ENCODE results near the gene CDC42SE2.
"Not testable (repeated sequence)": the region's sequence is repeated elsewhere in the genome, so short reads cannot be mapped to it uniquely, and the experiment has no call there.

CDC42SE2 gene

DNA sequence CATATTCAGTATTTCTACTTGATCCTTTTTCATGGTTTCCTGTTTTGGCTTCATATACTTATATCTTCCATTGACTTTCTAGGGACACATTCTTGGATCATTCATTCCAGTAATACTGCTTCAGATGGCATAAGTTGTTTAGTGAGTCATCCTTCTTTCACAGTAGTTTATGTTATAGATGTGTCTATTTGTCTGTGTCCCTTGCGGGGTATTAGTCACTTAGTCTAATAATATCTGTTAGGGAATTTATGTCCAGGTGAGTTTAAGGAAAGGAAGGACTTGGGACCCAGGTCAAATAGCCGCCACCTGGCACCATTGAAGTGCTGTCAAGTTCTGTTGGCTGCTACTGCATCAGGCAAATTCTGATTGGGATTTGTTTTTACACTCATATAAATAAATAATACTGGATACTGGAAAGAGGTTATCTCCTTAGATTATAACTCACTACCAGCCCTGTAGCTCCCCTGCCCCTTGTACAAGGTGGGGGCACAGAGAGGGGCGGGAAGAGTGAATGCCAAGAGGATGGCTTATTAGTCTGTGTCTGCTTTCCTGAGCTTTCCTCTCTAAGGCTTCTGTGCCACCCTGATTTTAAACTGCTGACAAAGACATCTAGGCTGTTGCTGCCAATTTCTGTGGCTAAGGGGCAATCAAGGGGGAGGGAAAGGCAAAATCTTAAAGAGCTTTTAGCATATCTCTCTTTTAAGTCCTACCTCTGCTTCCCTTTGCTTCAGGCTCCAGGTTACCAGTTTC lies 64.9 kb downstream of the CDC42SE2 start:
- no peak overlapping the region for H3K4me3 ChIP-seq (ENCODE audit: low read length, poor library complexity, severe bottlenecking)
- no peaks in the 10 kb centered on the region for H3F3A ChIP-seq (ENCODE audit: low read depth)
- H3K36me3 ChIP-seq (ENCODE audit: insufficient read depth, low read length), result no peaks in the 10 kb centered on the region; the same call in 1 of the 2 replicates
- H3K79me2 ChIP-seq (ENCODE audit: insufficient read depth, low read length), result peaks cover 74% of the 10 kb centered on the region
- no peak overlapping the region for H3K9ac ChIP-seq (ENCODE audit: low read depth, low read length, poor library complexity, severe bottlenecking)
- no peaks in the 10 kb centered on the region for H3K27me3 ChIP-seq (ENCODE audit: insufficient read depth, low read length, poor library complexity, severe bottlenecking)
- no peaks in the 10 kb centered on the region for H3K9me2 ChIP-seq (replicated peaks; ENCODE audit: low read depth, low read length)
- no peaks in the 10 kb centered on the region for H3K9me3 ChIP-seq (ENCODE audit: insufficient read depth, low read depth, low read length)
- H4K20me1 ChIP-seq (ENCODE audit: insufficient read depth, low read length, poor library complexity, severe bottlenecking), result peaks cover 34% of the 10 kb centered on the region
- TF ChIP-seq EZH2phosphoT487 (IDR thresholded peaks at IDR 0.05; ENCODE audit: borderline replicate concordance), result no peak
- TF ChIP-seq CTCF (conservative IDR thresholded peaks at IDR 0.05; ENCODE audit: low read length), result no peak
- no peak overlapping the region for H2AFZ ChIP-seq (ENCODE audit: low read length)
- no peaks in the 10 kb centered on the region for H3K4me1 ChIP-seq (ENCODE audit: insufficient read depth, low read length, poor library complexity, severe bottlenecking)
- no peak overlapping the region for H3K4me2 ChIP-seq (ENCODE audit: low read depth, low read length, poor library complexity, severe bottlenecking)

DNA sequence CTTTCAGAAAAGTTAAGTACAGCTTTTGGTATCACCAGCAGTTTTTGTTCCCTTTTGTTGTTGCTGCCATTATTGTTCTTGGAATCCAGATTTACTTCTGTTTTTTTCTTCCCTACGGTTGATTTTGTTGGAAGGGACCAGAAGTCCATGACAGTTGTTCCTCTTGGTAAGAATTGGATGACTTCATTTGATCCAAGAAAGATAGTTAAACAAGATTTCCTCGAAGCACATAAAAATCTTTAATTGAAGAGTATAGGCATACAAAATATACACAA lies 65.4 kb downstream of the CDC42SE2 start:
- no peak overlapping the region for H2AFZ ChIP-seq (ENCODE audit: low read length)
- H3K79me2 ChIP-seq (ENCODE audit: insufficient read depth, low read length), result peaks cover 69% of the 10 kb centered on the region
- H3K4me1 ChIP-seq (ENCODE audit: insufficient read depth, low read length, poor library complexity, severe bottlenecking), result no peaks in the 10 kb centered on the region
- no peak overlapping the region for H3K4me2 ChIP-seq (ENCODE audit: low read depth, low read length, poor library complexity, severe bottlenecking)
- H3K4me3 ChIP-seq (ENCODE audit: low read length, poor library complexity, severe bottlenecking), result no peak overlapping the region
- peaks cover 29% of the 10 kb centered on the region for H4K20me1 ChIP-seq (ENCODE audit: insufficient read depth, low read length, poor library complexity, severe bottlenecking)
- no peaks in the 10 kb centered on the region for H3K27me3 ChIP-seq (ENCODE audit: insufficient read depth, low read length, poor library complexity, severe bottlenecking)
- no peak overlapping the region for H3K9ac ChIP-seq (ENCODE audit: low read depth, low read length, poor library complexity, severe bottlenecking)
- H3K9me2 ChIP-seq (replicated peaks; ENCODE audit: low read depth, low read length), result no peaks in the 10 kb centered on the region
- H3K36me3 ChIP-seq (ENCODE audit: insufficient read depth, low read length), result no peaks in the 10 kb centered on the region; the same call in 1 of the 2 replicates
- no peaks in the 10 kb centered on the region for H3F3A ChIP-seq (ENCODE audit: low read depth)
- H3K9me3 ChIP-seq (ENCODE audit: insufficient read depth, low read depth, low read length), result no peaks in the 10 kb centered on the region
- no peak for TF ChIP-seq EZH2phosphoT487 (IDR thresholded peaks at IDR 0.05; ENCODE audit: borderline replicate concordance)
- TF ChIP-seq CTCF (conservative IDR thresholded peaks at IDR 0.05; ENCODE audit: low read length), result no peak

DNA sequence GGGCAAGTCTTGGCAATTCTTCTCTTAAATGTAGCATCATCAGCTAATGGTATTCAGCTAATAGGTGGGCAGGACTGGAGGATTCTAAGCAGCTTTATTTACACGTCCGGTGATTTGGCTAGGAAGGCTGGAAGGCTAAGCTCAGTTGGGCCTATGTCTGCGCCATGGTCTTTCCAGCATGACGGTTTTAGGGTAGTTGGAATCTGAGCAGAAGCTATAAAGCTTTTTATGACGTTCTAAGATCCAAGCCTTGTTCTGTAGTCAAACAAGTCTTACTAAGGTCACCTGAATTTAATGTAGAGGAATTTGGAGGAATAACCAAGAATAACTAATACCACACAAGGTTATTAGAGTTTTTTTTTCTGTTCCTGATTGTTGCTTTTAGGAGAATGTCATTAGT lies 66.2 kb downstream of the CDC42SE2 start:
- Histone ChIP-seq H3K79me2 (ENCODE audit: insufficient read depth, low read length) (peaks cover 61% of the 10 kb centered on the region), H3K36me3 (ENCODE audit: insufficient read depth, low read length) (no peaks in the 10 kb centered on the region; the same call in 1 of the 2 replicates), H3K4me3 (ENCODE audit: low read length, poor library complexity, severe bottlenecking) (no peak overlapping the region), H3K4me1 (ENCODE audit: insufficient read depth, low read length, poor library complexity, severe bottlenecking) (no peaks in the 10 kb centered on the region), H4K20me1 (ENCODE audit: insufficient read depth, low read length, poor library complexity, severe bottlenecking) (peaks cover 23% of the 10 kb centered on the region), H2AFZ (ENCODE audit: low read length) (no peak overlapping the region), H3K9me2 (replicated peaks; ENCODE audit: low read depth, low read length) (no peaks in the 10 kb centered on the region), H3F3A (ENCODE audit: low read depth) (no peaks in the 10 kb centered on the region), H3K4me2 (ENCODE audit: low read depth, low read length, poor library complexity, severe bottlenecking) (no peak overlapping the region), H3K27me3 (ENCODE audit: insufficient read depth, low read length, poor library complexity, severe bottlenecking) (no peaks in the 10 kb centered on the region), H3K9me3 (ENCODE audit: insufficient read depth, low read depth, low read length) (no peaks in the 10 kb centered on the region), H3K9ac (ENCODE audit: low read depth, low read length, poor library complexity, severe bottlenecking) (no peak overlapping the region)
- TF ChIP-seq CTCF (conservative IDR thresholded peaks at IDR 0.05; ENCODE audit: low read length), result no peak
- TF ChIP-seq EZH2phosphoT487 (IDR thresholded peaks at IDR 0.05; ENCODE audit: borderline replicate concordance), result no peak

DNA sequence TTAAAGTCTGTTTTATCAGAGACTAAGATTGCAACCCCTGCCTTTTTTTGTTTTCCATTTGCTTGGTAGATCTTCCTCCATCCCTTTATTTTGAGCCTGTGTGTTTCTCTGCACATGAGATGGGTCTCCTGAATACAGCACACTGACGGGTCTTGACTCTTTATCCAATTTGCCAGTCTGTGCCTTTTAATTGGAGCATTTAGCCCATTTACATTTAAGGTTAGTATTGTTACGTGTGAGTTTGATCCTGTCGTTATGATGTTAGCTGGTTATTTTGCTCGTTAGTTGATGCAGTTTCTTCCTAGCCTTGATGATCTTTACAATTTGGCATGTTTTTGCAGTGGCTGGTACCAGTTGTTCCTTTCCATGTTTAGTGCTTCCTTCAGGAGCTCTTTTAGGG lies 71.9 kb downstream of the CDC42SE2 start:
- not testable (repeated sequence) for H3K4me1 ChIP-seq (ENCODE audit: insufficient read depth, low read length, poor library complexity, severe bottlenecking); H3K4me3 ChIP-seq (ENCODE audit: low read length, poor library complexity, severe bottlenecking); H3K4me2 ChIP-seq (ENCODE audit: low read depth, low read length, poor library complexity, severe bottlenecking); H3K36me3 ChIP-seq (ENCODE audit: insufficient read depth, low read length); H3K27me3 ChIP-seq (ENCODE audit: insufficient read depth, low read length, poor library complexity, severe bottlenecking); H3F3A ChIP-seq (ENCODE audit: low read depth); H2AFZ ChIP-seq (ENCODE audit: low read length); H3K9me2 ChIP-seq (replicated peaks; ENCODE audit: low read depth, low read length); H3K9me3 ChIP-seq (ENCODE audit: insufficient read depth, low read depth, low read length); H4K20me1 ChIP-seq (ENCODE audit: insufficient read depth, low read length, poor library complexity, severe bottlenecking); H3K9ac ChIP-seq (ENCODE audit: low read depth, low read length, poor library complexity, severe bottlenecking)
- peaks cover 42% of the 10 kb centered on the region; the same call in 1 of the 2 replicates for H3K79me2 ChIP-seq (ENCODE audit: insufficient read depth, low read length)

DNA sequence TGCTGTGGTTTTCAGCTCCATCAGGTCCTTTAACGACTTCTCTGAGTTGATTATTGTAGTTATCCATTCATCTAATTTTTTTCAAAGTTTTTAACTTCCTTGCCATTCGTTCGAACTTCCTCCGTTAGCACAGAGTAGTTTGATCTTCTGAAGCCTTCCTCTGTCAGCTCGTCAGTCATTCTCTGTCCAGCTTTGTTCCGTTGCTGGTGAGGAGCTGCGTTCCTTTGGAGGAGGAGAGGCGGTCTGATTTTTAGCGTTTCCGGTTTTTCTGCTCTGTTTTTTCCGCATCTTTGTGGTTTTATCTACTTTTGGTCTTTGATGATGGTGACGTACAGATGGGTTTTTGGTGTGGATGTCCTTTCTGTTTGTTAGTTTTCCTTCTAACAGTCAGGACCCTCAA lies 72.9 kb downstream of the CDC42SE2 start:
- H4K20me1 ChIP-seq (ENCODE audit: insufficient read depth, low read length, poor library complexity, severe bottlenecking); H3K9ac ChIP-seq (ENCODE audit: low read depth, low read length, poor library complexity, severe bottlenecking); H3F3A ChIP-seq (ENCODE audit: low read depth); H3K4me2 ChIP-seq (ENCODE audit: low read depth, low read length, poor library complexity, severe bottlenecking); H3K4me3 ChIP-seq (ENCODE audit: low read length, poor library complexity, severe bottlenecking); H3K4me1 ChIP-seq (ENCODE audit: insufficient read depth, low read length, poor library complexity, severe bottlenecking); H3K9me3 ChIP-seq (ENCODE audit: insufficient read depth, low read depth, low read length); H3K27me3 ChIP-seq (ENCODE audit: insufficient read depth, low read length, poor library complexity, severe bottlenecking); H2AFZ ChIP-seq (ENCODE audit: low read length); H3K9me2 ChIP-seq (replicated peaks; ENCODE audit: low read depth, low read length): not testable (repeated sequence)
- H3K36me3 ChIP-seq (ENCODE audit: insufficient read depth, low read length), result peaks cover 13% of the 10 kb centered on the region; the same call in 1 of the 2 replicates
- H3K79me2 ChIP-seq (ENCODE audit: insufficient read depth, low read length), result peaks cover 44% of the 10 kb centered on the region; the same call in 1 of the 2 replicates

Data from Loucy (cell line).